Mucosa of descending colon (tissue), 3 donors: ENCODE results near the gene YIPF3. TPM values are rescaled to one million over a fixed set of nuclear protein-coding genes. Genes with fewer than 3 reads are reported as not detected.
"Not testable (repeated sequence)": the region's sequence is repeated elsewhere in the genome, so short reads cannot be mapped to it uniquely, and the experiment has no call there.

Source experiments
- ATAC-seq: fragments of 200-7000 bp; cut with Tn5 transposase; one replicate; pipeline ENCODE4 v1.9.1; 2020; ENCODE audit warnings: mild to moderate bottlenecking, moderate library complexity
- DNase-seq, 3 donors: peaks; one replicate each; pipeline ENCODE4 v3.0.0-alpha.2; 2020
- H3K36me3 ChIP-seq: fragments of 200-600 bp; one replicate; pipeline ENCODE4 v1.8.0; 2021; ENCODE audit warnings: low read depth, mild to moderate bottlenecking
- H3K4me1 ChIP-seq: fragments of 200-600 bp; one replicate; pipeline ENCODE4 v1.8.0; 2021; ENCODE audit warnings: low read depth, mild to moderate bottlenecking
- H3K4me3 ChIP-seq: fragments of 200-600 bp; one replicate; pipeline ENCODE4 v1.8.0; 2021; ENCODE audit warnings: mild to moderate bottlenecking
- H3K9me3 ChIP-seq: fragments of 200-600 bp; one replicate; pipeline ENCODE4 v1.8.0; 2021; ENCODE audit warnings: mild to moderate bottlenecking
- CTCF ChIP-seq: fragments of 200-600 bp; IDR thresholded peaks from one replicate; pipeline ENCODE4 v1.8.0; 2022; ENCODE audit warnings: antibody characterized with exemption, mild to moderate bottlenecking
- intact Hi-C, 2 donors: fragments of 100-400 bp; cut with DNase I in 1 of 2; cut with micrococcal nuclease in 1 of 2; formaldehyde crosslinking; loops; one replicate each; pipeline versions ENCODE4 v1.11.0 to v1.11.1; 2022; cut with DNase I, micrococcal nuclease
- total RNA-seq, 3 donors: library from RNA; stranded (reverse); fragmentation: NEBNext Ultra II Directional in 2 of 3; extraction: Animal tissue kit (Norgen Biotek cat#: 25700) in 2 of 3; gene quantifications; one replicate each; pipeline versions ENCODE4 v1.2.1 to v1.2.4, GENCODE V29; 2021 to 2023
- donor health status: DM: no; HTN: no; CAD: no; lungs with moderate emphysema.
- donor health status: DM: no; HTN: no; CAD: no.
- donor health status: DM: no; HTN: yes; CAD: no.

The YIPF3 gene
- total RNA-seq, 3 donors from 2014 or later, result 88.4 to 131 (median 105) TPM

GRCh38 chr6:43541774-43542471 is 25.2 kb upstream of the YIPF3 start:
- no peaks in the 10 kb centered on the region for H3K4me1 ChIP-seq
- H3K9me3 ChIP-seq, result no peaks in the 10 kb centered on the region
- DNase-seq (no peak), ATAC-seq (no peak)
- intact Hi-C loops, result loop anchor here in 1 of 2 donors (10.0 kb wide), 1 partner anchor 63 kb away; no protein-coding TSS in a partner anchor
- H3K4me3 ChIP-seq, result no peak overlapping the region
- TF ChIP-seq CTCF, result no peak
- H3K36me3 ChIP-seq, result peaks cover 5% of the 10 kb centered on the region

- ATAC-seq (no peak), DNase-seq (no peak)
- no peak for TF ChIP-seq CTCF
- intact Hi-C loops, result loop anchor here in 1 of 2 donors (10.0 kb wide), 1 partner anchor 64 kb away; no protein-coding TSS in a partner anchor
- Histone ChIP-seq H3K9me3 (no peaks in the 10 kb centered on the region), H3K4me3 (no peak overlapping the region), H3K4me1 (no peaks in the 10 kb centered on the region), H3K36me3 (no peaks in the 10 kb centered on the region)
Observed at GRCh38 chr6:43540507-43540906, 23.8 kb upstream of the YIPF3 start.

GRCh38 chr6:43539409-43539808 is 22.7 kb upstream of the YIPF3 start:
- DNase-seq, ATAC-seq, H3K4me3 ChIP-seq, H3K4me1 ChIP-seq, intact Hi-C loops, H3K9me3 ChIP-seq, H3K36me3 ChIP-seq: not testable (repeated sequence)

- DNase-seq, H3K4me3 ChIP-seq, H3K9me3 ChIP-seq, ATAC-seq, H3K36me3 ChIP-seq, intact Hi-C loops, H3K4me1 ChIP-seq: not testable (repeated sequence)
Observed at GRCh38 chr6:43538986-43539385, 22.3 kb upstream of the YIPF3 start.

- DNase-seq, result no peak
- H3K4me1 ChIP-seq, result no peaks in the 10 kb centered on the region
- H3K4me3 ChIP-seq, result no peak overlapping the region
- intact Hi-C loops, result no loop called here
- no peaks in the 10 kb centered on the region for H3K9me3 ChIP-seq
- no peak for TF ChIP-seq CTCF
- no peak for ATAC-seq
- peaks cover 4% of the 10 kb centered on the region for H3K36me3 ChIP-seq
Observed at GRCh38 chr6:43532201-43532600, 15.5 kb upstream of the YIPF3 start.

- Histone ChIP-seq H3K4me1 (no peaks in the 10 kb centered on the region), H3K4me3 (no peak overlapping the region), H3K9me3 (no peaks in the 10 kb centered on the region), H3K36me3 (peaks cover under 1% of the 10 kb centered on the region)
- intact Hi-C loops, result no loop called here
- no peak for DNase-seq
- ATAC-seq, result peak; percentile 30
- no peak for TF ChIP-seq CTCF
Observed at GRCh38 chr6:43524483-43524961, 7.8 kb upstream of the YIPF3 start.
